Liver (tissue), 9 donors: ENCODE results near the gene DIAPH2. TPM values are rescaled to one million over a fixed set of nuclear protein-coding genes. Genes with fewer than 3 reads are reported as not detected.

ENCODE experiments used
- DNase-seq: peaks from one replicate; pipeline ENCODE4 v3.0.0-alpha.2; 2017; ENCODE audit warnings: low spot score
- H3K27ac ChIP-seq, 2 donors: one replicate each; pipeline ENCODE4 v1.7.0; 2013; ENCODE audit warnings: inconsistent platforms in 2 of 2, low read length in 2 of 2, control low read depth in 1 of 2, low read depth in 1 of 2, mild to moderate bottlenecking in 1 of 2
- H3K27me3 ChIP-seq, 4 donors: one replicate each; pipeline versions ENCODE4 v1.6.1 to v1.7.0; 2013; ENCODE audit warnings: low read length in 3 of 4, inconsistent platforms in 1 of 4, mild to moderate bottlenecking in 1 of 4, moderate library complexity in 1 of 4; ENCODE audit not compliant: control insufficient read depth in 4 of 4, insufficient read depth in 4 of 4
- H3K36me3 ChIP-seq, 4 donors: one replicate each; pipeline versions ENCODE4 v1.6.1 to v1.7.0; 2013; ENCODE audit warnings: low read length in 3 of 4, mild to moderate bottlenecking in 3 of 4, low read depth in 1 of 4, moderate library complexity in 1 of 4; ENCODE audit not compliant: control insufficient read depth in 4 of 4, insufficient read depth in 3 of 4
- H3K4me1 ChIP-seq, 4 donors: one replicate each; pipeline versions ENCODE4 v1.6.1 to v1.7.0; 2013; ENCODE audit warnings: low read length in 3 of 4, mild to moderate bottlenecking in 3 of 4, moderate library complexity in 1 of 4; ENCODE audit not compliant: control insufficient read depth in 4 of 4, insufficient read depth in 4 of 4
- H3K4me3 ChIP-seq, 3 donors: one replicate each; pipeline versions ENCODE4 v1.6.1 to v1.7.0; 2013; ENCODE audit warnings: low read length in 3 of 3, control low read depth in 1 of 3, low read depth in 1 of 3, mild to moderate bottlenecking in 1 of 3
- H3K9ac ChIP-seq, 2 donors: one replicate each; pipeline ENCODE4 v1.7.0; 2013; ENCODE audit warnings: low read length in 2 of 2, mild to moderate bottlenecking in 2 of 2, moderate library complexity in 2 of 2, control low read depth in 1 of 2, low read depth in 1 of 2
- H3K9me3 ChIP-seq, 4 donors: one replicate each; pipeline versions ENCODE4 v1.6.1 to v1.7.0; 2013; ENCODE audit warnings: low read length in 3 of 4; ENCODE audit not compliant: control insufficient read depth in 4 of 4
- EGR1 ChIP-seq, 2 donors: IDR thresholded peaks; 2 replicates each; pipeline ENCODE4 v1.6.1; 2016 to 2018; ENCODE audit warnings: antibody characterized with exemption in 2 of 2, low read depth in 2 of 2
- FOXA1 ChIP-seq: IDR thresholded peaks from 2 replicates; pipeline ENCODE4 v1.6.1; 2016; ENCODE audit warnings: antibody characterized with exemption
- GABPA ChIP-seq, 2 donors: IDR thresholded peaks in 1 of 2; conservative IDR thresholded peaks in 1 of 2; 2 replicates each; pipeline ENCODE4 v1.6.1; 2016; ENCODE audit warnings: antibody characterized with exemption in 2 of 2, mild to moderate bottlenecking in 1 of 2, moderate library complexity in 1 of 2
- HNF4A ChIP-seq, 2 donors: conservative IDR thresholded peaks; 2 replicates each; pipeline ENCODE4 v1.6.1; 2016; ENCODE audit warnings: antibody characterized with exemption in 2 of 2, mild to moderate bottlenecking in 2 of 2
- HNF4G ChIP-seq: IDR thresholded peaks from 2 replicates; pipeline ENCODE4 v1.6.1; 2016; ENCODE audit warnings: antibody characterized with exemption
- JUND ChIP-seq, 2 donors: IDR thresholded peaks; 2 replicates each; pipeline ENCODE4 v1.6.1; 2016; ENCODE audit warnings: antibody characterized with exemption in 2 of 2
- MAX ChIP-seq: IDR thresholded peaks from 2 replicates; pipeline ENCODE4 v1.6.1; 2016; ENCODE audit warnings: antibody characterized with exemption
- NR2F2 ChIP-seq: IDR thresholded peaks from 2 replicates; pipeline ENCODE4 v1.6.1; 2016; ENCODE audit warnings: antibody characterized with exemption
- RAD21 ChIP-seq, 2 donors: IDR thresholded peaks; 2 replicates each; pipeline ENCODE4 v1.6.1; 2016; ENCODE audit warnings: antibody characterized with exemption in 2 of 2, mild to moderate bottlenecking in 2 of 2
- RXRA ChIP-seq, 2 donors: IDR thresholded peaks; 2 replicates each; pipeline ENCODE4 v1.6.1; 2017 to 2018; ENCODE audit warnings: antibody characterized with exemption in 2 of 2, mild to moderate bottlenecking in 1 of 2
- SP1 ChIP-seq: IDR thresholded peaks from 2 replicates; pipeline ENCODE4 v1.6.1; 2018; ENCODE audit warnings: antibody characterized with exemption, mild to moderate bottlenecking
- TAF1 ChIP-seq: conservative IDR thresholded peaks from 2 replicates; pipeline ENCODE4 v1.6.1; 2016; ENCODE audit warnings: antibody characterized with exemption, mild to moderate bottlenecking
- YY1 ChIP-seq: IDR thresholded peaks from 2 replicates; pipeline ENCODE4 v1.6.1; 2016; ENCODE audit warnings: antibody characterized with exemption, mild to moderate bottlenecking
- WGBS: extraction: QIAGEN DNeasy Blood & Tissue Kit; methylation state at CpG from one replicate; pipeline ENCODE4 v1.1.7; 2013; 5-methylcytosine and 5-hydroxymethylcytosine counted together
- polyA plus RNA-seq, 2 donors: library from polyadenylated mRNA; stranded (reverse) in 1 of 2; unstranded in 1 of 2; fragments of 200-250 nt in 1 of 2; fragments of >200 nt in 1 of 2; fragmentation: Nextera tagmentation in 1 of 2; extraction: Ambion mirVana in 1 of 2; gene quantifications; one replicate each; pipeline versions ENCODE4 v1.2.1 to v1.2.3, GENCODE V29; 2013 to 2015
- total RNA-seq, 2 donors: library from RNA; depleted of rRNA; stranded (reverse); fragments of >200 nt; gene quantifications; one replicate each; pipeline ENCODE4 v1.2.3, GENCODE V29; 2014
- TF ChIP-seq, protein P1 (sequence below): IDR thresholded peaks from 2 replicates; pipeline ENCODE4 v1.6.1; 2016; ENCODE audit warnings: antibody characterized with exemption
- TF ChIP-seq, protein P2 (sequence below): fragments of 150-350 bp; IDR thresholded peaks from 2 replicates; pipeline ENCODE4 v1.5.1; 2017; ENCODE audit warnings: improper control_type of control experiment, low read depth, low read length; ENCODE audit not compliant: missing input control
- donor health status: healthy.
- donor health status: healthy.
- donor health status: healthy.
- donor health status: healthy.
- donor health status: healthy.

DIAPH2 gene
- total and polyA plus RNA-seq, 4 donors, result 2.7 to 16.6 (median 5.3) TPM

DNA sequence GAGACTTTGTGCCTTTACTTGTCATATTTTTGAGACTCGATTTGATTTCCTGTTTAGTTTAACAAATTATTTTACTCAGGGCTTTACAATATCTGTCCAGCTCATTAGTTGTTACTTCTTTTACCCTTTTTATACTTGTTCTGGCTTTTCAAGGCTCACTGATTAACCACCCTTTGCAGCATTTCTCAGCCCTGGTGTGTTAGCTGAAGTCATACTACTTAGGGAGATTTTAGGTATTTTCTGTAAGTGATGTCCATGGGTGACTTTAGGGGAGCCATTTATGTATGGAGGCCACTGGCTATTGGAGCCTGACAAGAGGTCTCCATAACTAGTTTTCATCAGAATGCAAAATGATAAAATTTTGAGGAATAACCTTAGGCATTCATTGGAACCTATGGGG is 346.3 kb downstream of the DIAPH2 start:
- H3K4me3 ChIP-seq, result no peak overlapping the region
- no peaks in the 10 kb centered on the region for H3K4me1 ChIP-seq
- H3K36me3 ChIP-seq, result no peaks in the 10 kb centered on the region
- H3K9me3 ChIP-seq, result no peaks in the 10 kb centered on the region
- TF ChIP-seq MAX, result no peak
- 97% methylated on average over 1 of the region's 1 CpG for WGBS
- no peak overlapping the region for H3K9ac ChIP-seq
- no peaks in the 10 kb centered on the region for H3K27me3 ChIP-seq
- no peak for DNase-seq
- H3K27ac ChIP-seq, result no peak overlapping the region

GRCh38 chrX:97039363-97040029 is 354.9 kb downstream of the DIAPH2 start:
- H3K36me3 ChIP-seq, result no peaks in the 10 kb centered on the region
- no peak for DNase-seq
- peaks cover 0 to 4% (median 0%) of the 10 kb centered on the region in 4 donors for H3K27me3 ChIP-seq
- H3K9ac ChIP-seq, result no peak overlapping the region
- no peak overlapping the region for H3K27ac ChIP-seq
- no peaks in the 10 kb centered on the region for H3K9me3 ChIP-seq
- H3K4me1 ChIP-seq, result no peaks in the 10 kb centered on the region
- no peak for TF ChIP-seq GABPA (IDR thresholded peaks at IDR 0.05 in 1 of 2, conservative IDR thresholded peaks at IDR 0.05 in 1 of 2)
- TF ChIP-seq JUND (IDR thresholded peaks at IDR 0.05), result no peak
- TF ChIP-seq NR2F2, result no peak
- no peak for TF ChIP-seq FOXA1
- no peak for TF ChIP-seq EGR1 (IDR thresholded peaks at IDR 0.05; ENCODE audit: low read depth in 2 of 2)
- no peak overlapping the region for H3K4me3 ChIP-seq
- WGBS, result 49% methylated on average over 4 of the region's 4 CpGs

- Histone ChIP-seq H3K9ac (no peak overlapping the region), H3K27me3 (no peaks in the 10 kb centered on the region), H3K27ac (no peak overlapping the region), H3K9me3 (no peaks in the 10 kb centered on the region), H3K36me3 (no peaks in the 10 kb centered on the region), H3K4me1 (no peaks in the 10 kb centered on the region), H3K4me3 (no peak overlapping the region)
- WGBS, result 100% methylated on average over 1 of the region's 1 CpG
- DNase-seq, result no peak
- no peak for TF ChIP-seq SP1
- no peak for TF ChIP-seq HNF4A (conservative IDR thresholded peaks at IDR 0.05)
- TF ChIP-seq, protein P1, sequence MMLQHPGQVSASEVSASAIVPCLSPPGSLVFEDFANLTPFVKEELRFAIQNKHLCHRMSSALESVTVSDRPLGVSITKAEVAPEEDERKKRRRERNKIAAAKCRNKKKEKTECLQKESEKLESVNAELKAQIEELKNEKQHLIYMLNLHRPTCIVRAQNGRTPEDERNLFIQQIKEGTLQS, result no peak
- no peak for TF ChIP-seq HNF4G
- no peak for TF ChIP-seq GABPA (IDR thresholded peaks at IDR 0.05 in 1 of 2, conservative IDR thresholded peaks at IDR 0.05 in 1 of 2)
- TF ChIP-seq, protein P2, sequence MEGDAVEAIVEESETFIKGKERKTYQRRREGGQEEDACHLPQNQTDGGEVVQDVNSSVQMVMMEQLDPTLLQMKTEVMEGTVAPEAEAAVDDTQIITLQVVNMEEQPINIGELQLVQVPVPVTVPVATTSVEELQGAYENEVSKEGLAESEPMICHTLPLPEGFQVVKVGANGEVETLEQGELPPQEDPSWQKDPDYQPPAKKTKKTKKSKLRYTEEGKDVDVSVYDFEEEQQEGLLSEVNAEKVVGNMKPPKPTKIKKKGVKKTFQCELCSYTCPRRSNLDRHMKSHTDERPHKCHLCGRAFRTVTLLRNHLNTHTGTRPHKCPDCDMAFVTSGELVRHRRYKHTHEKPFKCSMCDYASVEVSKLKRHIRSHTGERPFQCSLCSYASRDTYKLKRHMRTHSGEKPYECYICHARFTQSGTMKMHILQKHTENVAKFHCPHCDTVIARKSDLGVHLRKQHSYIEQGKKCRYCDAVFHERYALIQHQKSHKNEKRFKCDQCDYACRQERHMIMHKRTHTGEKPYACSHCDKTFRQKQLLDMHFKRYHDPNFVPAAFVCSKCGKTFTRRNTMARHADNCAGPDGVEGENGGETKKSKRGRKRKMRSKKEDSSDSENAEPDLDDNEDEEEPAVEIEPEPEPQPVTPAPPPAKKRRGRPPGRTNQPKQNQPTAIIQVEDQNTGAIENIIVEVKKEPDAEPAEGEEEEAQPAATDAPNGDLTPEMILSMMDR, result no peak
Measured at GRCh38 chrX:97045470-97045869, 360.8 kb downstream of the DIAPH2 start.

GRCh38 chrX:97046867-97047266 is 362.2 kb downstream of the DIAPH2 start:
- Histone ChIP-seq H3K27me3 (no peaks in the 10 kb centered on the region), H3K9me3 (no peaks in the 10 kb centered on the region), H3K27ac (no peak overlapping the region), H3K9ac (no peak overlapping the region), H3K4me3 (no peak overlapping the region), H3K4me1 (no peaks in the 10 kb centered on the region), H3K36me3 (no peaks in the 10 kb centered on the region)
- WGBS, result 95% methylated on average over 3 of the region's 3 CpGs
- DNase-seq, result no peak
- TF ChIP-seq FOXA1, result no peak
- TF ChIP-seq TAF1, result no peak
- TF ChIP-seq RXRA (IDR thresholded peaks at IDR 0.05), result no peak
- no peak for TF ChIP-seq RAD21 (IDR thresholded peaks at IDR 0.05)
- TF ChIP-seq YY1, result no peak
- TF ChIP-seq SP1, result no peak
- no peak for TF ChIP-seq JUND (IDR thresholded peaks at IDR 0.05)
- TF ChIP-seq HNF4G, result no peak
- TF ChIP-seq, protein P2, result no peak
- no peak for TF ChIP-seq HNF4A (conservative IDR thresholded peaks at IDR 0.05)
- TF ChIP-seq, protein P1, result no peak
- TF ChIP-seq MAX, result no peak
